Urinary bladder (tissue), 4 donors: ENCODE measurements around the gene DIDO1. TPM values are rescaled to one million over a fixed set of nuclear protein-coding genes. Genes with fewer than 3 reads are reported as not detected.
A peak's percentile ranks its signal among the peaks of the same experiment; 100 is the strongest.
"Not testable (repeated sequence)": the region's sequence is repeated elsewhere in the genome, so short reads cannot be mapped to it uniquely, and the experiment has no call there.

Experiments used
- DNase-seq: peaks from one replicate; pipeline ENCODE4 v3.0.0-alpha.2; 2015; ENCODE audit errors: extremely low spot score
- H3K27ac ChIP-seq: one replicate; pipeline ENCODE4 v1.5.1; 2013; ENCODE audit warnings: low read depth, mild to moderate bottlenecking, moderate library complexity
- H3K36me3 ChIP-seq: one replicate; pipeline ENCODE4 v1.6.1; 2013; ENCODE audit warnings: mild to moderate bottlenecking, moderate library complexity; ENCODE audit not compliant: insufficient read depth
- H3K4me1 ChIP-seq: one replicate; pipeline ENCODE4 v1.6.1; 2013; ENCODE audit warnings: mild to moderate bottlenecking, moderate library complexity; ENCODE audit not compliant: insufficient read depth
- H3K4me3 ChIP-seq: one replicate; pipeline ENCODE4 v1.5.1; 2013; ENCODE audit warnings: low read depth, low read length
- WGBS: extraction: QIAGEN DNeasy Blood & Tissue Kit; methylation state at CpG from one replicate; pipeline ENCODE4 v1.1.7; 2013; 5-methylcytosine and 5-hydroxymethylcytosine counted together
- polyA plus RNA-seq: library from polyadenylated mRNA; stranded (reverse); fragments of 200-250 nt; gene quantifications from one replicate; pipeline ENCODE4 v1.2.3, GENCODE V29; 2013
- total RNA-seq: library from RNA; depleted of rRNA; stranded (reverse); fragments of >200 nt; gene quantifications from one replicate; pipeline ENCODE4 v1.2.3, GENCODE V29; 2014
- donor health status: healthy with polysubstance abuse.
- donor health status: healthy.

The DIDO1 gene
- total and polyA plus RNA-seq, 2 donors, result 44.1 to 50.1 TPM

DNA sequence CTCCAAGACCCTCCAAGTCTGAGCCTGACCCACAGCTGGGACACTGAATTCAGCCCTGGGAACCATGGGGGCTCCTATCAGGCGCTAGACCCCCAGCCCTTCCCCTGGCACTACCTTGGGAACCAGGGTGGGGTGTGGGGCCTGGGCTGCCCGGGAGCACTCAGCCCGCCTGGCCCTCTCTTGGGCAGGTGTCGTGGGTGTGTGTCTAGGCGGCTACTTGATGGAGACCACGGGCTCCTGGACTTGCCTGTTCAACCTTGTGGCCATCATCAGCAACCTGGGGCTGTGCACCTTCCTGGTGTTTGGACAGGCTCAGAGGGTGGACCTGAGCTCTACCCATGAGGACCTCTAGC, 40.8 kb upstream of the DIDO1 start:
- no peak for DNase-seq
- H3K27ac ChIP-seq, result no peak overlapping the region
- H3K4me3 ChIP-seq, result no peak overlapping the region
- 85% methylated on average over 6 of the region's 6 CpGs for WGBS
- no peaks in the 10 kb centered on the region for H3K4me1 ChIP-seq
- H3K36me3 ChIP-seq, result no peaks in the 10 kb centered on the region

DNA sequence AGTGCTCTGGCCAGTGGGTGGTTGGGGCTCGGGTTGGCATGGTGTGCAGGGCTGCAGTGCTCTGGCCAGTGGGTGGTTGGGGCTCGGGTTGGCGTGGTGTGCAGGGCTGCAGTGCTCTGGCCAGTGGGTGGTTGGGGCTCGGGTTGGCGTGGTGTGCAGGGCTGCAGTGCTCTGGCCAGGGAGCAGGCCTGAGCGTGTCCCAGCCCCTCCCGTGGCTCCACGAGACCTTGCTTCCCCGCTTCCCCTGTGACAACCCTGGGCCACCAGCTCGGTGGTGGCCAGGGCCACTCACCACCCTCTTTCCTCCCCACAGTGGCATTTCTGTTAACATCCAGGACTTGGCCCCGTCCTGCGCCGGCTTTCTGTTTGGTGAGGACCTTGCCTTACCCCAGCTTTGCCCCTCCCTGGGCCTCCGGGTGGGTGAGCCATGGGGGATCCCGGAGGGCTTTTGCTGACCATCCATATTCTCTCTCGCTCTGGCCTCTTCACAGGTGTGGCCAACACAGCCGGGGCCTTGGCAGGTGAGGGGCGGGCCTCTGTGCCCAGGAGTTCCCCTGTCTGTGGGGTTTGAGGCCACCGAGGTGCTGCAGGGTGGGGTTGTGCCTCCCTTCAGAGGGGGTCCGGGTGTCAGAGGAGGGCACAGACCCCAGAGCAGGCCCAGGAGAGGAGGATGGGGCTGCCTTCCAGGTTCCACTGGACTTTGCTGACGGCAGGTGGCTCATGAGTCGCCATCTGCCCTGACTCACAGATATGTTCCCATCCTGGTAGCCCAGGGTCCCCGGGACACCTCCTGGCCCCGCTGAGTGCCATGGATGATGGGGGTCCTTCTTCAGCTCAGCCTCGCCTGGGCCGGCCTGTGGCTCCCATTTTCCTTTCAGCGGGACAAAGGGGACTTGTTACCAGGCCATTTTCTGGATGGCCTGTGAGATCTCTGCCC, 40.2 kb upstream of the DIDO1 start:
- no peak for DNase-seq
- Histone ChIP-seq H3K27ac (no peak overlapping the region), H3K4me1 (no peaks in the 10 kb centered on the region), H3K4me3 (no peak overlapping the region), H3K36me3 (no peaks in the 10 kb centered on the region)
- 93% methylated on average over 26 of the region's 27 CpGs for WGBS

DNA sequence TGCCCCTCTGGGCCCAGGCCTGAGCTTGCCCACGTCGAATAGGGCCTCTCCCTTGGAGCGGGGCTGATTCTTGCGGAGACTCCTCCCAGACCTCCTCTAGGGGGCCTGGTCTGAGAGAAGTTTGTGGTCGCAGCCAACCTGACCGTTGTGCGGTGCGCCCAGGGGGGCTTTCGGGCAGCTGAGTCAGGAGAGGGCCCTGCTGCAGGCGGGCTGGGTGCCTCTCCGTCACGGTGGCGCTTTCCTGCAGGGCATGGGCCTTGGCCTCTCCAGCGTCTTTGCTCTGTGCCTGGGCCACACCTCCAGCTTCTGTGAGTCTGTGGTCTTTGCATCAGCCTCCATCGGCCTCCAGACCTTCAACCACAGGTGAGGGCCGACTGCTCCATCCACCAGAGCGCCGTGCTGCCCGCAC, 39.1 kb upstream of the DIDO1 start:
- WGBS, result 81% methylated on average over 19 of the region's 19 CpGs
- Histone ChIP-seq H3K27ac (no peak overlapping the region), H3K4me3 (no peak overlapping the region), H3K36me3 (no peaks in the 10 kb centered on the region), H3K4me1 (no peaks in the 10 kb centered on the region)
- DNase-seq, result no peak

DNA sequence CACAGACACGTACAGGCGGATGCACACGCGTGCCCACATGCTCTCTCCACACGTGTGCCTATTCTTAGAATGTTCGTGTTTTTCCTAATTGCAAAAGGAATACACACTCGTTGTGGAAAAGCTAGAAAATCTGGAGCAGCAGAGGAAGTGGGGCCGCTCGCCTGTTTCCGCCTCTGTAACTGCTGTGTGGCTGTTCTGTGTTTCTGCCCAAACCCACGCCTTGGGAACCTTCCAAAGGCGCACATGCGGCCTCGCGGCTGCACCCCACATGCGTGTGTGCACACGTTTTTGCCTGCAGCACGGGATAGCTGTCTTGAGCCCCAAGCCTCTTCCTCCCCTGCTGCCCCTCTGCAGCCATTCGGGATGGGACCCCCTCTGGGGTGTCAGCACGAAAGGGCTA, 38.4 kb upstream of the DIDO1 start:
- Histone ChIP-seq H3K27ac (no peak overlapping the region), H3K36me3 (no peaks in the 10 kb centered on the region), H3K4me3 (no peak overlapping the region), H3K4me1 (no peaks in the 10 kb centered on the region)
- WGBS, result 85% methylated on average over 20 of the region's 20 CpGs
- no peak for DNase-seq

DNA sequence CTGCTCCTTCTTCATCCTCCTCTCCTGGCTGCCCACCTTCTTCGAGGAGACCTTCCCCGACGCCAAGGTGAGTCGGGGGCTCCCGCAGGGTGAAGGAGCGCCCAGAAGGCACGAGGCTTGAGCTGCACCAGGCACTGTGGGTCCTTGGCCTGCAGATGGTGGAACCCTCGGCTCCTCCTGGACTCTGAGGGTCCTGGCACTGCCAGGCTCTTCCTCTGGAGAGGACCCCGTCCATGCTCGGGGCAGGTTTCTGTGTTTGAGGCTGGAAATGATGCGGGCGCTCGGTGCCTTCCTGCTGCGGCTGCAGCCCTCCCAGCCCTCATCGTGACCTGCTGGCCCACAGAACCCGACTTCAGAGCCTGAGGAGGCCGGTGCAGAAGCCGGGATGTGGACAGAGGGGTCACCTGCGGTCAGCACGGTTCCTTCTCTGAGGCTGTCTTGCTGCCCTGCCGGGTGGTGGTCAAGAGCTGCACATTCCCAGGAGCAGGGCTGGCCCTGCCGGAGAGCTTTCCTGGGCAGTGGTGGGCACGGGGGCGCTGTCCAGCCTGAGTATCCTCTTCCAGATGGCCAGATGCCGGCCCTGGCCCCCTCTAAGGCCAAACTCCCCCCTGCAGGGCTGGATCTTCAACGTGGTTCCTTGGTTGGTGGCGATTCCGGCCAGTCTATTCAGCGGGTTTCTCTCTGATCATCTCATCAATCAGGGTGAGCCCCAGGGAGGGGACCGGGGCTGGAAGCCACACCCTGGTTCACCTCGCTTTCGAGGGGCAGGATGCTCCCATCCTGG, 37.5 kb upstream of the DIDO1 start:
- WGBS, result 92% methylated on average over 32 of the region's 32 CpGs
- Histone ChIP-seq H3K4me3 (no peak overlapping the region), H3K4me1 (no peaks in the 10 kb centered on the region), H3K36me3 (no peaks in the 10 kb centered on the region), H3K27ac (no peak overlapping the region)
- DNase-seq, result no peak

DNA sequence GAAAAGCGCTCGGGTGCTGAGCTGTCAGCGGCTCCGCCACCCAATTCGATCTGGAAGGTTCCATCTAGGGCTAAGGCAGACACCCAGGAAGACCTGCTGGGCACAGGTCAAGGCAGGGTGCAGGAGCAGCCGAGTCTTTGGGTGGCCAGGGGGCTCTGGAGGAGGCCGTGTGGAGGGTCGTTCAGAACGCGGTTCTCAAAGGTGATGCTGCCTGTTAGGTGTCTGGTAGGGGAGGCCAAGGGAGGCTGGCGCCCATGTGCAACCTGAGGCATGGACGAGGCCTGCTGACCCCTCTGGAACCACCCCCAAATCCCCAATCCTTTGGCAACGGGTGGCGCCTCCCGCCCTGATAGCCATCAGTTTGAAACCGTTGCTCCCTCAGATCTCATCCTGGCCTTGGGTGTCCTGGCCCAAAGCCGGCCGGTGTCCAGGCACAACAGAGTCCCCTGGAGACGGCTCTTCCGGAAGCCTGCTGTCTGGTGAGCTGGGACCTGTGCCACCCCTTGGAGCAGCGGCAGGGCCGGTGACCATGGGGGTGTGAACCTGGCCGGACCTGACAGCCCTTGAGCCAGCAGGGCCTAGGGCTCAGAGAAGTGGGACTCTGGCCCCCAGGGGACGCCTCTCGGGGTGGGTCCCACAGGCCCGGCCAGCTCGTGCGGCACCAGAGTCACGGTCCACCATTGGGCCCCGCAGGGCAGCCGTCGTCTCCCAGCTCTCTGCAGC, 36.7 kb upstream of the DIDO1 start:
- no peaks in the 10 kb centered on the region for H3K36me3 ChIP-seq
- DNase-seq, result no peak
- 90% methylated on average over 32 of the region's 32 CpGs for WGBS

DNA sequence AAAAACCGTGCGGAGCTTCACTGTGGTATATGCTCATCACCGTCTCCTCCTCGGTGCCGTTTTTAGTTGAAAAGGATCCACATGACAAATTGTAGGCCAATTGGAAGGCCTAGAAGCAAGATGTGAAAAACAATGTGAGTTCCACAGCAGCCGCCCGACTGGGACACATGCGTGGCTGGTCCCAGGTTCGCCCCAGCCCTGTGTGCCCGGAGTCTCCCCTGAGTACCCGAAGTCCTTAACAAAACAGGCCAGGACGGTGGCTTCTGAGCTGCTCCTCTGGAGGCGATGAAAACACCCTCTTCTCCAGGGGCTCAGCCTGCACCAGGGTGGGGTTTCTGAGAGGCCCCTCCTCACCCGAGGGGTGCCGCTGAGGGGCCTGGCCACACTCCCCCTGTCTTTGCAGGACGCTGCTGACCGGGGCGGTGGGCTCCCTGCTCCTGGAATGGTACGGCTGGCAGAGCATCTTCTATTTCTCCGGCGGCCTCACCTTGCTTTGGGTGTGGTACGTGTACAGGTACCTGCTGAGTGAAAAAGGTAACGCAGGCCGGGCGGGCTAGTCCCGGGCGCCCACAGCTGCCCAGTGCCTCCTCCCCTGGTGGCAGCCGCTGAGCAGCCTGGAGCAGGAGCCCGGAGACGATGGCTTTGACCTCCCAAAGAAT, 36.0 kb upstream of the DIDO1 start:
- Histone ChIP-seq H3K27ac (no peak overlapping the region), H3K4me1 (no peaks in the 10 kb centered on the region), H3K36me3 (no peaks in the 10 kb centered on the region), H3K4me3 (no peak overlapping the region)
- WGBS, result 93% methylated on average over 30 of the region's 30 CpGs
- no peak for DNase-seq

More for the DNA sequence above, 36.7 kb upstream of the DIDO1 start:
- Histone ChIP-seq H3K4me1 (no peaks in the 10 kb centered on the region), H3K4me3 (no peak overlapping the region), H3K27ac (no peak overlapping the region)

DNA sequence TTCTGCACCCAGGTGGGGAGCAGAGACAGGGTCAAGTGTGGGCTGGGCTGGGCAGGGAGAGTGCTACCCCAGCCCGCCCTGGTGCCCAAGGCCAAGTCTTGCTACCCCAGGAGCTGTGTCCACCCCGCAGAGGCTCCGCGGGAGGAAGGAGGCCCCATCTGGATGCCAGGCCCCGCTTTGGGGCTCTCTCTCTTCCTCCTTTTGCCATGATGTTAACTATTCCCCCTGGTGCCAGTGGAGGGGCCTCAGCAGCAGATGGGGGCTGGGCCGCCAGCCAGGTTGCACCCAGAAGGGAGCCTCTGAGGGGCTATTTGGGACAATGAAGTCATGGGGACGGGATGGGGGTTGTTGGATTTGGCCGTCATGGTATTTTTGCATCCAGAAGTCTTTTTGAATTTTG, 35.5 kb upstream of the DIDO1 start:
- 85% methylated on average over 8 of the region's 8 CpGs for WGBS

DNA sequence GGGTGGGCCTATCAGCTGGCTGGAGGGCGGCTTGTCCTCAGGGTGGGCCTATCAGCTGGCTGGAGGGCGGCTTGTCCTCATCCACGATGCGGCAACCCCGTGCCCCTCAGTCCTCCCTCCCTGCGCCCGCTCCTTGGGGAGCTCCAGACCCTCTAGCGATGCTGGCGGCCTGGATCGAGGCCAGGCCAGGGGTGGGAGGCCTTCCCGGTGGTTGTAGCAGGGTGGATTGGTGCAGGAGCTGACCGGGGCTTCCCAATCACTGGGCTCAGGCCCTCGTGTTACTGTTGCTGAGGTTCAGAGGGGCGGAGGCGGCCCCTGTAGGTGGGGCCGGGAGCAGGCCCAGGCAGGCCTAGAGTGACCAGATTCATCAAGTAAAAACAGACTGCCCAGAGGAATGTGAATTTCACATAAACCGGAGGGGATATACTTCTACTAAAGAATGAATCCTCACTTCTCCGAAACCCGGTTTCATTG, 35.0 kb upstream of the DIDO1 start:
- Histone ChIP-seq H3K36me3 (no peaks in the 10 kb centered on the region), H3K4me1 (no peaks in the 10 kb centered on the region), H3K4me3 (no peak overlapping the region), H3K27ac (no peak overlapping the region)
- WGBS, result 70% methylated on average over 19 of the region's 19 CpGs
- DNase-seq, result peak; percentile 47

More for the DNA sequence above, 35.5 kb upstream of the DIDO1 start:
- no peak for DNase-seq
- Histone ChIP-seq H3K36me3 (no peaks in the 10 kb centered on the region), H3K4me1 (no peaks in the 10 kb centered on the region), H3K27ac (no peak overlapping the region), H3K4me3 (no peak overlapping the region)

DNA sequence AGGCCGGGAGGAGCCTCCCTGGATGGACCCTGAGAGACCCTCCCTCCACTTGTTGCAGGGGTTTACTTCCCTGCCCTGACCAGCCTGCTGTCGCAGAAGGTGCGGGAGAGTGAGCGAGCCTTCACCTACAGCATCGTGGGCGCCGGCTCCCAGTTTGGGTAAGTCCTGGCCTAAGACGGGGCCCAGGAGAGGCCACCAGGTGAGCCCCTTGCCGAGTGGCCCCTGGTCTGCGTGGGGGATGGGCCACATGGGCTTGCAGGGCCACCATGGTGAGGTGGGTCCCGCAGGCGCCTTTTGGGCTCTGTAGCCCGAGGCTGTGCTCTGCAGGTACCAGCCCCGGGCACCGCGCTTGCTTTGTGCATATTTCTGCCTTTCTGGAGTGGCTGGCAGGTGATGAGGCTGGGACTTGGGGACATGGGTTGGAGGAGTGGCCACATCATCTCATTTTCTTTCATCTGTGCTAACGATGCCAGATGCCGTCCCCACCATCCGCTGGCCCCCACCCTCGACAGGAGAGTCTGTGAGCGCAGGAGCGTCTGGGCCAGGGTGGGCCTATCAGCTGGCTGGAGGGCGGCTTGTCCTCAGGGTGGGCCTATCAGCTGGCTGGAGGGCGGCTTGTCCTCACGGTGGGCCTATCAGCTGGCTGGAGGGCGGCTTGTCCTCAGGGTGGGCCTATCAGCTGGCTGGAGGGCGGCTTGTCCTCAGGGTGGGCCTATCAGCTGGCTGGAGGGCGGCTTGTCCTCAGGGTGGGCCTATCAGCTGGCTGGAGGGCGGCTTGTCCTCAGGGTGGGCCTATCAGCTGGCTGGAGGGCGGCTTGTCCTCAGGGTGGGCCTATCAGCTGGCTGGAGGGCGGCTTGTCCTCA, 34.4 kb upstream of the DIDO1 start:
- H3K4me1 ChIP-seq, H3K36me3 ChIP-seq, H3K4me3 ChIP-seq, H3K27ac ChIP-seq, DNase-seq: not testable (repeated sequence)
- 92% methylated on average over 23 of the region's 31 CpGs for WGBS

DNA sequence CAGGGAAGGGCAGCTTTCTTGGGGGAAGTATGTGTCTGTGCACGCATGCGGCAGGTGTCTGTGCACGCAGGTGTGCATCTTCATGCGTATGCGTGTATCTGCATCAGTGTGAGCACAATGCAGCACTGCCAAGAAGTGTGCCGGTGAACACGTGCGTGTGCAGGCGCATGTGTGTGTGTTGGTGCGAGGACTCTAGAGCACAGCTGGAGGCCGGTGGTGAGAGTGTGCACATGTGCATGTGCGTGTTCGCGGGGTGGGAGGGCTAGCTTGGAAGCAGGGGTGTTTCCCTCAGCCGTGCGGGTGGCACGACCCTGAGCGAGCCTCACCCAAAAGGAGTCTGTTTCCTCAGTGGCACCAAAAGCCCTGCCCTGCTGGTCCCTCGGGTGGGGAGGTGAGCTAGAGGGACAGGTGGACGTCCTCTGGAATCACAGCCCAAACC, 33.7 kb upstream of the DIDO1 start:
- WGBS, result 91% methylated on average over 20 of the region's 20 CpGs
- Histone ChIP-seq H3K36me3 (no peaks in the 10 kb centered on the region), H3K4me1 (no peaks in the 10 kb centered on the region)

DNA sequence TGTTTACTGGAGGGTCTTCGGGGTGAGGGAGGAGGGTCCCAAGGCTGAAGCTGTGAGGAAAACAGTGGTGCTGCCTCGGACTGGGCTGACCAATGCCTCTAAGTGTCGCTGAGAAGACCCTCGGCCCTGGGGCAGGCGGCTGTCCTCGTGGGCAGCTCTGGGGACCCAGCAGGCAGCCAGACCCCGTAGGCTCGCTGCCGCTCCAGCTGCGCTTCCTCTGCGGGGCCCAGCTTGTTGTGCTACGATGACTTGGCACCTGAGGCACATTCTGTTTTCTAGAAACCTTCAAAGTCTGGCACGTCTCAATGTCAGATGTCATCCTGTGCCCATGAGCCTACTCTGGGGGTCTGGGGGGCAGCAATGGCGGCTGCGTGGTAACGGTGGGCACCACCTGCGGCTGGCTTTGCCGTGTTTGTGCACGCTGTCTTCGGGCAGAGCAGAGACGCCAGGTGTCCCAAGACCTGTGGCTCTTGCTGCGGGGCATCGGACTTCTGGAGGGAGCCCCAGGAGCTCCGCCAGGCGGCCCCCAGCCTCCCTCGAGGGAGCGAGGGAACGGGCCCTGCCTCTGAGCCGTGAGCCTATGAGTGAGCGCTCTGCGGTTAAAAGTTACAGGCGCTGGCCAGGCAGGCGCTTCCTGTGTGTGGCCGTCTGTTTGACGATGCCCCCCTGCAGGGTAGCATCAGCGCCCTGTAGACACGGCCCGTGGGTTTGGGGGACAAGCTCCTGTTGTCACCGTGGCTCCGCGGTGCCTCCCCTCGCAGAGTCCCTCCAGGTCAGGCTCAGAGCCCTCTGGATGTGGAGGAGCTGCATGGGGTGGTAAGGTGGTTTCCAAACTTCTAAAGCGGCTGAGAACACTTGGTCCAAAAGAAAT, 33.0 kb upstream of the DIDO1 start:
- Histone ChIP-seq H3K27ac (no peak overlapping the region), H3K4me3 (no peak overlapping the region), H3K4me1 (no peaks in the 10 kb centered on the region), H3K36me3 (no peaks in the 10 kb centered on the region)
- no peak for DNase-seq
- 73% methylated on average over 43 of the region's 43 CpGs for WGBS

More for the DNA sequence above, 33.7 kb upstream of the DIDO1 start:
- Histone ChIP-seq H3K4me3 (no peak overlapping the region), H3K27ac (no peak overlapping the region)
- no peak for DNase-seq
